Loucy (cell line): ENCODE data around the gene FAM13A.

Experiments
- CTCF ChIP-seq: fragments of 200-600 bp; sonication (generic); conservative IDR thresholded peaks from 2 replicates; pipeline ENCODE4 v1.5.1; 2014; ENCODE audit warnings: mild to moderate bottlenecking, antibody characterized with exemption, low read length
- EZH2phosphoT487 ChIP-seq: fragments of 200-600 bp; IDR thresholded peaks from 2 replicates; pipeline ENCODE4 v1.6.1; 2018; ENCODE audit warnings: antibody characterized with exemption, mild to moderate bottlenecking, moderate library complexity, borderline replicate concordance

GRCh38 chr4:88865466-88865865, 191.5 kb downstream of the FAM13A start:
- no peak for TF ChIP-seq CTCF
- TF ChIP-seq EZH2phosphoT487, result no peak
